Lower leg skin (tissue), 3 donors: Measurements from ENCODE around the gene ARHGEF10L.

ENCODE experiments used
- POLR2A ChIP-seq, 2 donors: fragments of 450-650 bp; IDR thresholded peaks; one replicate each; pipeline ENCODE4 v1.6.1; 2016 to 2017; ENCODE audit warnings: antibody characterized with exemption in 2 of 2, mild to moderate bottlenecking in 1 of 2, moderate library complexity in 1 of 2
- TF ChIP-seq, protein P1 (sequence below), 3 donors: fragments of 450-650 bp; IDR thresholded peaks; one replicate each; pipeline ENCODE4 v1.5.1; 2016; ENCODE audit warnings: antibody characterized with exemption in 3 of 3, mild to moderate bottlenecking in 3 of 3, moderate library complexity in 2 of 3

DNA sequence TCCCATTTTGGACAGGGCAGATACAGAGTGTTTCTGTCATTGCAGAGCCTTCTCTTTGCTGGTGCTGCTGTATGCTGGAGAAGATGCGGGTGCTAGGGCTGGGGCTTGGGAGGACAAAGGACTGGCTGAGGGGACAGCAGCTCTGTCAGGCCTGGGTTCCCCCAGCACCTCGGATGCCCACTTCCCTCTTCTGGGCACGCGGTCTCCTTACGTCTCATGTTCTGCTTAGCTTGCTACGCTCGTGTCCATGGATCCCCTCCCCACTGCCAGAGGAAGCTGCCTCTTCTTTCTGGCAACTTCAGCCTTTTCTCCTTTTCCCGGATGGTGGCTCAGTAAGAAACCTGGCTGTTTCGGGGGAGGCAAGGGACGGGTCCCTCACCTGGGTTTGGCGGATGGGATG is 75.7 kb downstream of the ARHGEF10L start:
- TF ChIP-seq, protein P1, sequence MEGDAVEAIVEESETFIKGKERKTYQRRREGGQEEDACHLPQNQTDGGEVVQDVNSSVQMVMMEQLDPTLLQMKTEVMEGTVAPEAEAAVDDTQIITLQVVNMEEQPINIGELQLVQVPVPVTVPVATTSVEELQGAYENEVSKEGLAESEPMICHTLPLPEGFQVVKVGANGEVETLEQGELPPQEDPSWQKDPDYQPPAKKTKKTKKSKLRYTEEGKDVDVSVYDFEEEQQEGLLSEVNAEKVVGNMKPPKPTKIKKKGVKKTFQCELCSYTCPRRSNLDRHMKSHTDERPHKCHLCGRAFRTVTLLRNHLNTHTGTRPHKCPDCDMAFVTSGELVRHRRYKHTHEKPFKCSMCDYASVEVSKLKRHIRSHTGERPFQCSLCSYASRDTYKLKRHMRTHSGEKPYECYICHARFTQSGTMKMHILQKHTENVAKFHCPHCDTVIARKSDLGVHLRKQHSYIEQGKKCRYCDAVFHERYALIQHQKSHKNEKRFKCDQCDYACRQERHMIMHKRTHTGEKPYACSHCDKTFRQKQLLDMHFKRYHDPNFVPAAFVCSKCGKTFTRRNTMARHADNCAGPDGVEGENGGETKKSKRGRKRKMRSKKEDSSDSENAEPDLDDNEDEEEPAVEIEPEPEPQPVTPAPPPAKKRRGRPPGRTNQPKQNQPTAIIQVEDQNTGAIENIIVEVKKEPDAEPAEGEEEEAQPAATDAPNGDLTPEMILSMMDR (IDR thresholded peaks at IDR 0.05) = no peak
- no peak for TF ChIP-seq POLR2A (IDR thresholded peaks at IDR 0.05)
